ENCODE data around the gene ARFGAP3.

The ARFGAP3 gene

GRCh38 chr22:42792453-42792908 is 64.6 kb downstream of the ARFGAP3 start:
- H3K36me3 ChIP-seq (ENCODE audit: control insufficient read depth, insufficient read depth, low read length): peaks cover 3% of the 10 kb centered on the region
- TF ChIP-seq CTCF (IDR thresholded peaks at IDR 0.05; ENCODE audit: insufficient read depth, low read length, poor library complexity, severe bottlenecking): no peak
- DNase-seq (ENCODE audit: extremely low read depth, insufficient read length): no peak
- no peaks in the 10 kb centered on the region for H3K27me3 ChIP-seq (replicated peaks; ENCODE audit: control insufficient read depth, insufficient read depth, low read length)
- no peak overlapping the region for H3K4me3 ChIP-seq (replicated peaks; ENCODE audit: low read depth, low read length)

- H3K4me3 ChIP-seq (replicated peaks; ENCODE audit: low read depth, low read length): no peak overlapping the region
- H3K36me3 ChIP-seq (ENCODE audit: control insufficient read depth, insufficient read depth, low read length): peaks cover 3% of the 10 kb centered on the region
- no peak for TF ChIP-seq CTCF (IDR thresholded peaks at IDR 0.05; ENCODE audit: insufficient read depth, low read length, poor library complexity, severe bottlenecking)
- H3K27me3 ChIP-seq (replicated peaks; ENCODE audit: control insufficient read depth, insufficient read depth, low read length): no peaks in the 10 kb centered on the region
- no peak for DNase-seq (ENCODE audit: extremely low read depth, insufficient read length)
These were observed 65.2 kb downstream of the ARFGAP3 start for GRCh38 chr22:42791721-42792452.

GRCh38 chr22:42788466-42788865 is 68.6 kb downstream of the ARFGAP3 start:
- no peak for TF ChIP-seq CTCF (IDR thresholded peaks at IDR 0.05; ENCODE audit: insufficient read depth, low read length, poor library complexity, severe bottlenecking)
- H3K27me3 ChIP-seq (replicated peaks; ENCODE audit: control insufficient read depth, insufficient read depth, low read length): no peaks in the 10 kb centered on the region
- no peaks in the 10 kb centered on the region for H3K36me3 ChIP-seq (ENCODE audit: control insufficient read depth, insufficient read depth, low read length)
- no peak for DNase-seq (ENCODE audit: extremely low read depth, insufficient read length)
- no peak overlapping the region for H3K4me3 ChIP-seq (replicated peaks; ENCODE audit: low read depth, low read length)

- Histone ChIP-seq H3K27me3 (replicated peaks; ENCODE audit: control insufficient read depth, insufficient read depth, low read length) (no peaks in the 10 kb centered on the region), H3K36me3 (ENCODE audit: control insufficient read depth, insufficient read depth, low read length) (no peaks in the 10 kb centered on the region), H3K4me3 (replicated peaks; ENCODE audit: low read depth, low read length) (no peak overlapping the region)
- TF ChIP-seq CTCF (IDR thresholded peaks at IDR 0.05; ENCODE audit: insufficient read depth, low read length, poor library complexity, severe bottlenecking): no peak
- DNase-seq (ENCODE audit: extremely low read depth, insufficient read length): no peak
These were observed 69.1 kb downstream of the ARFGAP3 start for GRCh38 chr22:42788021-42788420.

GRCh38 chr22:42787357-42787736 is 69.7 kb downstream of the ARFGAP3 start:
- H3K36me3 ChIP-seq (ENCODE audit: control insufficient read depth, insufficient read depth, low read length): no peaks in the 10 kb centered on the region
- H3K4me3 ChIP-seq (replicated peaks; ENCODE audit: low read depth, low read length): no peak overlapping the region
- H3K27me3 ChIP-seq (replicated peaks; ENCODE audit: control insufficient read depth, insufficient read depth, low read length): no peaks in the 10 kb centered on the region
- DNase-seq (ENCODE audit: extremely low read depth, insufficient read length): no peak
- TF ChIP-seq CTCF (IDR thresholded peaks at IDR 0.05; ENCODE audit: insufficient read depth, low read length, poor library complexity, severe bottlenecking): no peak
